ENCODE measurements around the gene CLIP1.
A peak's percentile ranks its signal among the peaks of the same experiment; 100 is the strongest.
"Not testable (repeated sequence)": the region's sequence is repeated elsewhere in the genome, so short reads cannot be mapped to it uniquely, and the experiment has no call there.

CLIP1 gene

DNA sequence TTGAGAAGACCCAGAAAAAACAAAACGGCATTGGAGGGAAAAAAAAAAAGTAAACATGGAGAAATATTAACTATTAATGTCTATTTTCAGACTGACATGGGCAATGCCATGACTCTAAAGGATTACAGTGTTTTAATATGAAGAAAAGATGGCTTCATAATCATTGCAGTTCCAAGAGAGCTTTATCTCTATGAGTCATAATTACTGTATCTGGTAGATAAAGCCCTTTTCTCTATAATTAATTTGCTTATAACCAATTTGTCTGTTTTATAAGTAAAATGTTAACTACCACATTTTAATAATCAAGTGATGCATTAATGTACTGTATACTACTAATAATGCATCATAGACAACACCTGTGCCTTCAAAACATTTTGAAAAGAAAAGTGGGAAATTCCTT is 59.7 kb downstream of the CLIP1 start:
- no peak for DNase-seq (ENCODE audit: low spot score)

DNA sequence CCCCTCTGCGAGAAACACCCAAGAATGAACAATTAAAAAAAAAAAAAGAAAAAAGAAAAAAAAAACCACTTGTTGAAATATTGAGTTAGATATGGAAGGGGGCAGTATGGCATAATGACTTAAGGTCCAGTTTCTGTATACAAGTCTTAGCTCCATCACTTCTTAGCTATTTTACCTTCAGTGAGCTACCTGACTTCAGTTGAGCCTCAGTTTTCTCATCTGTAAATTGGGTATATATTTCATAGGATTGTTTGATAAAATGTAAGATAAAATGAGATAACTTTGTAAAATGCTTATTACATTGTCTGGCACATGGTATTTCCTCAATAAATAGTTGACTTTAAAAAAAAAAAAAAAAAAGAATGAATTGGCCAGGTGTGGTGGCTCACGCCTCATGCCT is 64.1 kb downstream of the CLIP1 start:
- DNase-seq (ENCODE audit: low spot score): not testable (repeated sequence)

More for the DNA sequence above, 59.7 kb downstream of the CLIP1 start:
- TF ChIP-seq, protein P1, sequence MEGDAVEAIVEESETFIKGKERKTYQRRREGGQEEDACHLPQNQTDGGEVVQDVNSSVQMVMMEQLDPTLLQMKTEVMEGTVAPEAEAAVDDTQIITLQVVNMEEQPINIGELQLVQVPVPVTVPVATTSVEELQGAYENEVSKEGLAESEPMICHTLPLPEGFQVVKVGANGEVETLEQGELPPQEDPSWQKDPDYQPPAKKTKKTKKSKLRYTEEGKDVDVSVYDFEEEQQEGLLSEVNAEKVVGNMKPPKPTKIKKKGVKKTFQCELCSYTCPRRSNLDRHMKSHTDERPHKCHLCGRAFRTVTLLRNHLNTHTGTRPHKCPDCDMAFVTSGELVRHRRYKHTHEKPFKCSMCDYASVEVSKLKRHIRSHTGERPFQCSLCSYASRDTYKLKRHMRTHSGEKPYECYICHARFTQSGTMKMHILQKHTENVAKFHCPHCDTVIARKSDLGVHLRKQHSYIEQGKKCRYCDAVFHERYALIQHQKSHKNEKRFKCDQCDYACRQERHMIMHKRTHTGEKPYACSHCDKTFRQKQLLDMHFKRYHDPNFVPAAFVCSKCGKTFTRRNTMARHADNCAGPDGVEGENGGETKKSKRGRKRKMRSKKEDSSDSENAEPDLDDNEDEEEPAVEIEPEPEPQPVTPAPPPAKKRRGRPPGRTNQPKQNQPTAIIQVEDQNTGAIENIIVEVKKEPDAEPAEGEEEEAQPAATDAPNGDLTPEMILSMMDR (IDR thresholded peaks at IDR 0.05; ENCODE audit: extremely low read depth, missing control alignments): no peak

DNA sequence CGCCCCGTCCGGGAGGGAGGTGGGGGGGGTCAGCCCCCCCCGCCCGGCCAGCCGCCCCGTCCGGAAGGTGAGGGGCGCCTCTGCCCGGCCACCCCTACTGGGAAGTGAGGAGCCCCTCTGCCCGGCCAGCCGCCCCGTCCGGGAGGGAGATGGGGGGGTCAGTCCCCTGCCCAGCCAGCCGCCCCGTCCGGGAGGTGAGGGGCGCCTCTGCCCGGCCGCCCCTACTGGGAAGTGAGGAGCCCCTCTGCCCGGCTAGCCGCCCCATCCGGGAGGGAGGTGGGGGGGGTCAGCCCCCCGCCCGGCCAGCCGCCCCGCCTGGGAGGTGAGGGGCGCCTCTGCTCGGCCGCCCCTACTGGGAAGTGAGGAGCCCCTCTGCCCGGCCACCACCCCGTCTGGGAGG is 64.9 kb downstream of the CLIP1 start:
- not testable (repeated sequence) for DNase-seq (ENCODE audit: low spot score)

DNA sequence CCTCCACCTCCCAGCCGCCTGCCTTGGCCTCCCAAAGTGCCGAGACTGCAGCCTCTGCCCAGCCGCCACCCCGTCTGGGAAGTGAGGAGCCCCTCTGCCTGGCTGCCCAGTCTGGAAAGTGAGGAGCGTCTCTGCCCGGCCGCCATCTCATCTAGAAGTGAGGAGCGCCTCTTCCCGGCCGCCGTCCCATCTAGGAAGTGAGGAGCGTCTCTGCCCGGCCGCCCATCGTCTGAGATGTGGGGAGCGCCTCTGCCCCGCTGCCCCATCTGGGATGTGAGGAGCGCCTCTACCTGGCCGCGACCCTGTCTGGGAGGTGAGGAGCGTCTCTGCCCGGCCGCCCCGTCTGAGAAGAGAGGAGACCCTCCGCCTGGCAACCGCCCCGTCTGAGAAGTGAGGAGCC is 65.5 kb downstream of the CLIP1 start:
- DNase-seq (ENCODE audit: low spot score): not testable (repeated sequence)

DNA sequence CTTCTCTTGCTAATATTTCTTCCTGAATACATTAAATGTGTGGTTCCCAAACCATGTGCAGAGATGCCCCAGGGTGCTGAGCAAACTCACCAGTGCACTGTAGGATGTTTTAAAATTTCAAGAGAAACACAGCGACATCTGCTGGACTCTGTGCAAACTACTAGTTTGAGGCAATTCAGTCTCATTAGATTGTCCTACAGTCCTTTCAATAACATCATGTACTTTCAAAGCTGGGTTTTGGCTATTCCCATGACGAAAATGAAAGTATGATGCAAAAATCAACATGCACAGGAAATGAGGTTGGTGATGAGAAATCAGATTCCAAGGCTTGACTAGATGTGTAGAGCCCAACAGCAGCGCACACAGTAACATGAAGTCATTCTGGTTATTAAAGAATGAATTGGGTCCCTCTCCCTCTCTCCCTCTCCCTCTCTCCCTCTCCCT is 66.3 kb downstream of the CLIP1 start:
- DNase-seq (ENCODE audit: low spot score): peak; percentile 77
- TF ChIP-seq, protein P1 (IDR thresholded peaks at IDR 0.05; ENCODE audit: extremely low read depth, missing control alignments): peak; percentile 62

DNA sequence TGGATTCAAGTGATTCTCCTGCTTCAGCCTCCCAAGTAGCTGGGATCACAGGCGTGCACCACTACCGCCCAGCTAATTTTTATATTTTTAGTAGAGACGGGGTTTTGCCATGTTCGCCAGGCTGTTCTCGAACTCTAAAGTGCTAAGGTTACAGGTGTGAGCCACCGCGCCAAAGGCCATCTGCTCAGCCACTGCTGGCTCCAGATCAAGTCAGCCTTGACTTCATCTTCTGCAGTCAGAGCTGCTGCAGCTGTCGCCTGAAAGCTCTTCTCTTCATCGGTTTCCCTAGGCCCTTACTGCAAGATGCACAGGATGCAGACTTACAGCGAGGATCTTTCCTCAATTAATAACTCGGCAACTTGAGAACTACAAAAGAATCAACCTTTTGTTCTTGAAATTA is 66.8 kb downstream of the CLIP1 start:
- no peak for DNase-seq (ENCODE audit: low spot score)

DNA sequence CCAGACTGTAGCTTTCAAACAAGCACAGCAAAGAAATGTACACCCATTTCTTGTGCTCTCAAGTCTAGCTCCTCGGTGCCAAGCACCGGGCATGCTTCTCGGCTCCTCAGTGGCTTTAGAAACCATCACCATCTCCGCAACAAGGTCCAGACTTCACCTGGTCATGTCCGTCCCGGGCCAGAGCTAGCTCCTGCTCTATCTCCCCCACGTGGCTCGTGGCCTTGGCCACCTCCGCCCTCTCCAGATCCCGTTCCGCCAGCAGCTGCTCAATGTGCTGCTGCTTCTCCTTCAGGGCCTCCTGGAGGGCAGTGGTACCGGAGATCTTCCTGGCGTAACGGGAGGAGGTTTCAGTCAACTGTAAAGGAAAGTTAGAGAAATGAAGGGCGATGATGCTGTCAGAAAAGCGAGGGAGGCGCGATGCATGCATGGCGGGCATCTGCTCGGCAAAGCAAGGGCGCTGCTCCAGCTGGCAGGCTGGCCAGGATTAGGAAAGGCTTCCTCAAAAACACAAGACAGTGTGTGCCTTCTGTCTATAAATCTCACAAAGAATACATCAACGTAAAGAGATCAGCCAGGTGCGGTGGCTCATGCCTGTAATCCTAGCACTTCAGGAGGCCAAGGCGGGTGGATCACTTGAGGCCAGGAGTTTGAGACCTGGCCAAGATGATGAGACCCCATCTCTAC is 67.4 kb downstream of the CLIP1 start:
- no peak for DNase-seq (ENCODE audit: low spot score)
- TF ChIP-seq, protein P1 (IDR thresholded peaks at IDR 0.05; ENCODE audit: extremely low read depth, missing control alignments): no peak

More for the DNA sequence above, 66.8 kb downstream of the CLIP1 start:
- TF ChIP-seq, protein P1 (IDR thresholded peaks at IDR 0.05; ENCODE audit: extremely low read depth, missing control alignments): no peak

DNA sequence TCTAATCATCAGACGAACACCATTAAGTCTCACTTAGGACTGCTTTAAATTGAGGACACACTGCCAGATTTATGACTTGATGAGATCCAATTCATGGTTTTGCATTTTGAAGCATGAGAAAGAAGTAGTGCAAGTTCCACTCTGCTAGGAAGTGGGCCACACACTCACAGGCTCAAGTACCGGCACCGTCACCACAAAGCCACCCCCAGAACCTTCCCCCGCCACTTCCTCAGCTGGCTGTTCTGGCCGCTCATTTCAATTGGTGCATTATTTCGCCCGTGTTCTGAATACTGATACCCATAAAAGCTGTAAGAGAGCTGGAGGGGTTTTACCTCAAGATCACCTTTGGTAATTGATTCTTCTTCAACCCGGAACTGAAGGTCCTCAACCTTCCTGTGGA is 70.1 kb downstream of the CLIP1 start:
- TF ChIP-seq, protein P1 (IDR thresholded peaks at IDR 0.05; ENCODE audit: extremely low read depth, missing control alignments): no peak
- no peak for DNase-seq (ENCODE audit: low spot score)

DNA sequence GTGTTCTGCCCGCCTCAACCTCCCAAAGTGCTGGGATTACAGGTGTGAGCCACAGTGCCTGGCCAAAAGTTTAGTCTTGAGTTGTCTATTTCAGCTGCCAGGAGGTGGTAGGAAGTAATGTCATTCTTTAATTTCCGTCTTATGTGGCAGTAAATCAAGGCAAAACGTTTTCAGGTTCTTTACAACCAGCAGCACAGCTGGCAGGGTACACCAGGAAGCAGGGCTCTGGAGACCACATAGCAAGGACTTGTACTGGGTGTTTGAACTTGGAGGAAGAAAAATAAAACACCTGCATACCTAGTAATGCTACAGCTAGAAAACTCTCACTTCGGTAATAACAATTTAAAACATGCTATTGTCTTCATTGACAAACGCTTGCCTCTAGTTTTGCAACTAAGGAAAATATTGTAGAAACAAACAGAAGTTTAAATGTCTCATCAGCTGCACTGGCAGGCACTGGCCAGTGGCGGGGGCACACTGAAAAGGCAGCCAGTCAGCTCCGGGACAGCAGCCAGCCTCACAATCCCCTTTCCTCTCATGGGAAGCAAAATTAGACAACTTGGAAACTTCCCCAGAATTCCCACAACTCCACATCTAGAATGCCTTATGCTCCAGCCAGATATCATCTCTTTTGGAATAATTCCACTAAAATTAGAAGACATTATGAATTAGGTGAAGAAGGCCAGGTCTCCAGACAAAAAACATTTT is 72.2 kb downstream of the CLIP1 start:
- TF ChIP-seq, protein P1 (IDR thresholded peaks at IDR 0.05; ENCODE audit: extremely low read depth, missing control alignments): no peak
- no peak for DNase-seq (ENCODE audit: low spot score)

All from GM20000 (cell line).